ENCODE data around the gene NFIA. TPM values are rescaled to one million over a fixed set of nuclear protein-coding genes. Genes with fewer than 3 reads are reported as not detected.
A peak's percentile ranks its signal among the peaks of the same experiment; 100 is the strongest.

NFIA gene
- polyA plus RNA-seq, 1 donor (not counting 4 experiments of a cell fraction or from before 2014, with no cell fraction given): 14.7 TPM

- Histone ChIP-seq H3K36me3 (ENCODE audit: control insufficient read depth in 2 of 2, extremely low read depth in 1 of 2, insufficient read depth in 2 of 2, low read length in 2 of 2) (no peaks in the 10 kb centered on the region), H4K20me1 (ENCODE audit: control insufficient read depth, extremely low read depth, insufficient read depth, low read length) (no peaks in the 10 kb centered on the region), H2AFZ (ENCODE audit: control insufficient read depth, low read length) (no peak overlapping the region), H3K4me1 (ENCODE audit: control insufficient read depth, extremely low read depth, insufficient read depth, low read length) (peaks cover 12% of the 10 kb centered on the region), H3K4me3 (ENCODE audit: control insufficient read depth in 2 of 3, extremely low read depth in 1 of 3, insufficient read depth in 2 of 3, low read depth in 1 of 3, low read length in 3 of 3) (peak overlapping the region in 2 of 3 experiments; percentile 60 to 74), H3K27me3 (ENCODE audit: control insufficient read depth, extremely low read depth, insufficient read depth, low read length) (no peaks in the 10 kb centered on the region), H3K9me3 (ENCODE audit: control insufficient read depth, low read depth, low read length) (no peaks in the 10 kb centered on the region), H3K9ac (ENCODE audit: control insufficient read depth, extremely low read depth, insufficient read depth, low read length) (peak overlapping the region; percentile 78), H3K9me1 (ENCODE audit: control insufficient read depth, extremely low read depth, insufficient read depth, low read length) (no peaks in the 10 kb centered on the region), H3K79me2 (ENCODE audit: control insufficient read depth, insufficient read depth, low read length) (no peaks in the 10 kb centered on the region), H3K27ac (ENCODE audit: control insufficient read depth, insufficient read depth, low read length) (no peak overlapping the region), H3K4me2 (ENCODE audit: control insufficient read depth, extremely low read depth, insufficient read depth, low read depth, low read length) (peak overlapping the region; percentile 86)
- no peak for FAIRE-seq
- dilution Hi-C loops (cut with MboI; ENCODE audit: extremely low pct_ligation_motif_present, low sequenced_read_pairs): no loop called here
- TF ChIP-seq EZH2 (IDR thresholded peaks at IDR 0.05; ENCODE audit: low read length): no peak
- TF ChIP-seq, protein P1, sequence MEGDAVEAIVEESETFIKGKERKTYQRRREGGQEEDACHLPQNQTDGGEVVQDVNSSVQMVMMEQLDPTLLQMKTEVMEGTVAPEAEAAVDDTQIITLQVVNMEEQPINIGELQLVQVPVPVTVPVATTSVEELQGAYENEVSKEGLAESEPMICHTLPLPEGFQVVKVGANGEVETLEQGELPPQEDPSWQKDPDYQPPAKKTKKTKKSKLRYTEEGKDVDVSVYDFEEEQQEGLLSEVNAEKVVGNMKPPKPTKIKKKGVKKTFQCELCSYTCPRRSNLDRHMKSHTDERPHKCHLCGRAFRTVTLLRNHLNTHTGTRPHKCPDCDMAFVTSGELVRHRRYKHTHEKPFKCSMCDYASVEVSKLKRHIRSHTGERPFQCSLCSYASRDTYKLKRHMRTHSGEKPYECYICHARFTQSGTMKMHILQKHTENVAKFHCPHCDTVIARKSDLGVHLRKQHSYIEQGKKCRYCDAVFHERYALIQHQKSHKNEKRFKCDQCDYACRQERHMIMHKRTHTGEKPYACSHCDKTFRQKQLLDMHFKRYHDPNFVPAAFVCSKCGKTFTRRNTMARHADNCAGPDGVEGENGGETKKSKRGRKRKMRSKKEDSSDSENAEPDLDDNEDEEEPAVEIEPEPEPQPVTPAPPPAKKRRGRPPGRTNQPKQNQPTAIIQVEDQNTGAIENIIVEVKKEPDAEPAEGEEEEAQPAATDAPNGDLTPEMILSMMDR (optimal IDR thresholded peaks at IDR 0.05 in 1 of 3, IDR thresholded peaks at IDR 0.05 in 1 of 3, conservative IDR thresholded peaks at IDR 0.05 in 1 of 3; ENCODE audit: extremely low read depth in 1 of 3, insufficient read depth in 2 of 3, low read length in 3 of 3): no peak
- DNase-seq (ENCODE audit: low read depth, low spot score): no peak
Observed at GRCh38 chr1:61051443-61051718, 31.0 kb upstream of the NFIA start.

- no peak overlapping the region for H3K4me2 ChIP-seq (ENCODE audit: control insufficient read depth, extremely low read depth, insufficient read depth, low read depth, low read length)
- H4K20me1 ChIP-seq (ENCODE audit: control insufficient read depth, extremely low read depth, insufficient read depth, low read length): no peaks in the 10 kb centered on the region
- DNase-seq (ENCODE audit: low read depth, low spot score) (no peak), FAIRE-seq (no peak)
- peaks cover 16% of the 10 kb centered on the region for H3K4me1 ChIP-seq (ENCODE audit: control insufficient read depth, extremely low read depth, insufficient read depth, low read length)
- TF ChIP-seq, protein P1 (optimal IDR thresholded peaks at IDR 0.05 in 1 of 3, IDR thresholded peaks at IDR 0.05 in 1 of 3, conservative IDR thresholded peaks at IDR 0.05 in 1 of 3; ENCODE audit: extremely low read depth in 1 of 3, insufficient read depth in 2 of 3, low read length in 3 of 3): no peak
- no peaks in the 10 kb centered on the region for H3K79me2 ChIP-seq (ENCODE audit: control insufficient read depth, insufficient read depth, low read length)
- H3K9ac ChIP-seq (ENCODE audit: control insufficient read depth, extremely low read depth, insufficient read depth, low read length): no peak overlapping the region
- H2AFZ ChIP-seq (ENCODE audit: control insufficient read depth, low read length): no peak overlapping the region
- no peaks in the 10 kb centered on the region for H3K27me3 ChIP-seq (ENCODE audit: control insufficient read depth, extremely low read depth, insufficient read depth, low read length)
- no peak overlapping the region for H3K27ac ChIP-seq (ENCODE audit: control insufficient read depth, insufficient read depth, low read length)
- no peaks in the 10 kb centered on the region for H3K9me3 ChIP-seq (ENCODE audit: control insufficient read depth, low read depth, low read length)
- dilution Hi-C loops (cut with MboI; ENCODE audit: extremely low pct_ligation_motif_present, low sequenced_read_pairs): no loop called here
- H3K36me3 ChIP-seq (ENCODE audit: control insufficient read depth in 2 of 2, extremely low read depth in 1 of 2, insufficient read depth in 2 of 2, low read length in 2 of 2): no peaks in the 10 kb centered on the region
- H3K4me3 ChIP-seq (ENCODE audit: control insufficient read depth in 2 of 3, extremely low read depth in 1 of 3, insufficient read depth in 2 of 3, low read depth in 1 of 3, low read length in 3 of 3): no peak overlapping the region
- H3K9me1 ChIP-seq (ENCODE audit: control insufficient read depth, extremely low read depth, insufficient read depth, low read length): no peaks in the 10 kb centered on the region
Observed at GRCh38 chr1:61051719-61052394, 30.5 kb upstream of the NFIA start.
